ENCODE results near the gene OR5K3.

GRCh38 chr3:98376631-98377030 is 13.8 kb upstream of the OR5K3 start:
- TF ChIP-seq POLR2A (IDR thresholded peaks at IDR 0.05; ENCODE audit: low read length) (no peak), GATA1 (IDR thresholded peaks at IDR 0.05; ENCODE audit: low read depth, low read length) (no peak)
